Measurements from ENCODE around the gene YARS1. TPM values are rescaled to one million over a fixed set of nuclear protein-coding genes. Genes with fewer than 3 reads are reported as not detected.

The YARS1 gene
- total RNA-seq, 1 donor from 2014 or later: 219 TPM

DNA sequence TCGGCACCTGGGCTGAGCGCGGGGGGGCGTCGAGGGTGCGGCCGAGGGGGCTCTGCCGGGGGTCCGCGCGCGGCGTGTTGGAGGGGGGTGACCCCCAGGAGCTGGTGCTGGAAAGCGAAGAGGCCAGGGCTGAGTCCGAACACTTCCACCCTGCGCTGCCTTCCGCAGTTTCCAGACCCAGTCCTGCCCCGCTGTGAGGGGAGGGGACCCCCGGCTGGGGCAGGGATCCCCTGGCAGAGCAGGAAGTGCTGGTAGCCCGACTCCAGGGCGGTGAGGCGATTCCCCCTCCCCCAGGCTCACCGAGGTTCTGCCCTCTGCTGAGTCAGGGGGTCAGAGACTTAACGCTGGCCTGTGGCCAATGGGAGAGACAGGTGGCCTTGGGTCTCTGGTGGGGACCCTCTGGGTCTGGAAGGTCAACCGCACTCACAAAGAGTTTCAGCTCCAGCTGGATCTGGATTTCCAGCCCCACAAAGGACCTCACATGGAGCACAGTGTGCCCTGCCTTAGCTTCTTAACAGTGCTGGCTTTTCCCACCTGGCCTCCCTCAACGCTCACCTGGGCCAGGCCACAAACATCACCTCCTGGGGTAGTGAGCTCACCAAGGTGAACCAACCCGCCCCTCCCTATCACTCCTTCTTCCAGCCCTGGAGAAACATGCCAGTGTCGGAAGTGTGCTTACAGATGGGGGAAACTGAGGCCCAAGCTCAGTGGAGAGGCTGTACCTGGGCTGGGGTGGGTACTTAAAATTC lies 74.8 kb downstream of the YARS1 start:
- DNase-seq (ENCODE audit: low read depth) (no peak), FAIRE-seq (no peak)
- Mint-ChIP-seq H3K9me3 (ENCODE audit: unreplicated experiment) (no peaks in the 10 kb centered on the region), H3K4me3 (ENCODE audit: unreplicated experiment) (peak overlapping the region; percentile 84), H3K36me3 (ENCODE audit: low read depth, unreplicated experiment) (peaks cover 3% of the 10 kb centered on the region), H3K4me1 (ENCODE audit: low read depth, unreplicated experiment) (peaks cover 6% of the 10 kb centered on the region), H3K27me3 (ENCODE audit: low read depth, unreplicated experiment) (no peaks in the 10 kb centered on the region), H3K27ac (ENCODE audit: unreplicated experiment) (no peak overlapping the region)
- H3K4me3 ChIP-seq (ENCODE audit: insufficient read depth, low read depth, low read length): peak overlapping the region; percentile 62
- no peaks in the 10 kb centered on the region for H3K9me3 ChIP-seq (ENCODE audit: insufficient read depth, low read depth, low read length)
- no peak overlapping the region for H3K27ac ChIP-seq (ENCODE audit: low read depth, low read length)
- H3K79me2 ChIP-seq (ENCODE audit: insufficient read depth, low read length): peaks cover 4% of the 10 kb centered on the region
- TF ChIP-seq, protein P1, sequence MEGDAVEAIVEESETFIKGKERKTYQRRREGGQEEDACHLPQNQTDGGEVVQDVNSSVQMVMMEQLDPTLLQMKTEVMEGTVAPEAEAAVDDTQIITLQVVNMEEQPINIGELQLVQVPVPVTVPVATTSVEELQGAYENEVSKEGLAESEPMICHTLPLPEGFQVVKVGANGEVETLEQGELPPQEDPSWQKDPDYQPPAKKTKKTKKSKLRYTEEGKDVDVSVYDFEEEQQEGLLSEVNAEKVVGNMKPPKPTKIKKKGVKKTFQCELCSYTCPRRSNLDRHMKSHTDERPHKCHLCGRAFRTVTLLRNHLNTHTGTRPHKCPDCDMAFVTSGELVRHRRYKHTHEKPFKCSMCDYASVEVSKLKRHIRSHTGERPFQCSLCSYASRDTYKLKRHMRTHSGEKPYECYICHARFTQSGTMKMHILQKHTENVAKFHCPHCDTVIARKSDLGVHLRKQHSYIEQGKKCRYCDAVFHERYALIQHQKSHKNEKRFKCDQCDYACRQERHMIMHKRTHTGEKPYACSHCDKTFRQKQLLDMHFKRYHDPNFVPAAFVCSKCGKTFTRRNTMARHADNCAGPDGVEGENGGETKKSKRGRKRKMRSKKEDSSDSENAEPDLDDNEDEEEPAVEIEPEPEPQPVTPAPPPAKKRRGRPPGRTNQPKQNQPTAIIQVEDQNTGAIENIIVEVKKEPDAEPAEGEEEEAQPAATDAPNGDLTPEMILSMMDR (IDR thresholded peaks at IDR 0.05; ENCODE audit: insufficient read depth, low read depth, low read length): no peak
- TF ChIP-seq EZH2 (IDR thresholded peaks at IDR 0.05; ENCODE audit: insufficient read depth, low read length): no peak
- peak overlapping the region; percentile 80 for H3K9ac ChIP-seq (ENCODE audit: low read length)
- H3K4me2 ChIP-seq (ENCODE audit: low read length): peak overlapping the region; percentile 91
- H3K27me3 ChIP-seq (ENCODE audit: insufficient read depth, low read length): no peaks in the 10 kb centered on the region
- peak overlapping the region; percentile 49 for H2AFZ ChIP-seq (ENCODE audit: low read depth, low read length)
- H3K4me1 ChIP-seq (ENCODE audit: insufficient read depth, low read length): peaks cover 22% of the 10 kb centered on the region
- H4K20me1 ChIP-seq (ENCODE audit: insufficient read depth, low read length): peaks cover 22% of the 10 kb centered on the region
- H3K36me3 ChIP-seq (ENCODE audit: insufficient read depth, low read length): no peaks in the 10 kb centered on the region

DNA sequence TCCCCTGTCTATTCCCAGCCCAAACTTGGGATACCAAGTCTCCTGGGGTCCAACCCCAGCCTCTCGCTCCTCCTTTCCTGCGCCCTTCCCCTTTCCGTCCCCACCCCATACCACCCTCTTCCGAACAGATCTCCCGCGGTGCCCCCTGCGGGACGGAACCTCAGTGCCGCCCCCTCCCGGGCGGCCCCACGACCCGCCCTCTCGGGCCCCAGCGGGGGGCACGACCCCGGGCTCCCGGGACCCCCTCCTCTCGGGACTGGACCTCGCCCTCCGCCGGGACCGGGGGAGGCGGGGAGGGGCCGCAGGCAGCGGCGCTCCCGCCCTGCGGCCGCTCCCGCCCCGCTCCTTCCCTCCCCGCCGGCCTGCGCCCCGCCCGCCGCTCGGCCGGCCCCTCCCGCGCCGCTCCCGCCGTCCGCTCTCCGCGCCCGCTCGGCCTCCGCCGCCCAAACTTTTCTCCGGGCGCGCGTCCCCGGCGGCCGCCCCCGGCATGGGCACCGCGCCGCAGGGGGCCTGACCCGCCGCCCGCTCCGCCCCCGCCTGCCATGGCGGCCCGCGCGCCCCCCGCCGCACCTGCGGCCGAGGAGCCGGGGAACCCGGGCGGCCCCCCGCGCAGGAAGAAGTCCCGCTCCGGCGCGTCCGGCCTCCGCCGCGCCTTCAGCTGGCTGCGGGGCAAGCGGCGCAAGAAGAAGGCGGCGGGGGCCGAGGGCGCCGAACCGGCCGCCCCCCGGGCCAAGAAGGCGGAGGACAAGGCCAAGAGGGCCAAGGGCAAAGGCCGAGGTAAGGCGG lies 75.6 kb downstream of the YARS1 start:
- Mint-ChIP-seq H3K9me3 (ENCODE audit: unreplicated experiment) (no peaks in the 10 kb centered on the region), H3K4me1 (ENCODE audit: low read depth, unreplicated experiment) (peaks cover 11% of the 10 kb centered on the region), H3K27ac (ENCODE audit: unreplicated experiment) (no peak overlapping the region), H3K27me3 (ENCODE audit: low read depth, unreplicated experiment) (peaks cover 2% of the 10 kb centered on the region), H3K36me3 (ENCODE audit: low read depth, unreplicated experiment) (peaks cover 3% of the 10 kb centered on the region), H3K4me3 (ENCODE audit: unreplicated experiment) (peak overlapping the region; percentile 90)
- peaks cover 22% of the 10 kb centered on the region for H3K4me1 ChIP-seq (ENCODE audit: insufficient read depth, low read length)
- H2AFZ ChIP-seq (ENCODE audit: low read depth, low read length): peak overlapping the region; percentile 81
- peak overlapping the region; percentile 62 for H3K4me3 ChIP-seq (ENCODE audit: insufficient read depth, low read depth, low read length)
- H3K27me3 ChIP-seq (ENCODE audit: insufficient read depth, low read length): no peaks in the 10 kb centered on the region
- FAIRE-seq (no peak), DNase-seq (ENCODE audit: low read depth) (no peak)
- no peaks in the 10 kb centered on the region for H3K36me3 ChIP-seq (ENCODE audit: insufficient read depth, low read length)
- H3K9me3 ChIP-seq (ENCODE audit: insufficient read depth, low read depth, low read length): no peaks in the 10 kb centered on the region
- peak overlapping the region; percentile 91 for H3K4me2 ChIP-seq (ENCODE audit: low read length)
- peaks cover 4% of the 10 kb centered on the region for H3K79me2 ChIP-seq (ENCODE audit: insufficient read depth, low read length)
- peak overlapping the region; percentile 80 for H3K9ac ChIP-seq (ENCODE audit: low read length)
- peaks cover 20% of the 10 kb centered on the region for H4K20me1 ChIP-seq (ENCODE audit: insufficient read depth, low read length)
- no peak for TF ChIP-seq EZH2 (IDR thresholded peaks at IDR 0.05; ENCODE audit: insufficient read depth, low read length)
- TF ChIP-seq, protein P1 (IDR thresholded peaks at IDR 0.05; ENCODE audit: insufficient read depth, low read depth, low read length): no peak
- no peak overlapping the region for H3K27ac ChIP-seq (ENCODE audit: low read depth, low read length)

All from astrocyte (in vitro differentiated cells and primary cell).